SK-N-SH (cell line): ENCODE measurements around the gene C3. TPM values are rescaled to one million over a fixed set of nuclear protein-coding genes. Genes with fewer than 3 reads are reported as not detected.
A peak's percentile ranks its signal among the peaks of the same experiment; 100 is the strongest.

Experiments
- CTCF ChIA-PET: fragments of 300-600, 350-600 bp; formaldehyde crosslinking; extraction: SDS; loops from one replicate; lab custom pipeline; 2021; lab: Yijun Ruan, JAX
- POLR2A ChIA-PET: fragments of 350-600 bp; sonication (Branson Sonifier 250); formaldehyde crosslinking; extraction: SDS; loops from one replicate; lab custom pipeline; 2020; ENCODE audit warnings: antibody characterized with exemption, inconsistent platforms; lab: Yijun Ruan, JAX
- DNase-seq: peaks from one replicate; pipeline ENCODE4 v3.0.0; 2012
- H2AFZ ChIP-seq: fragments of 200-600 bp; sonication (generic); 2 replicates; pipeline ENCODE4 v1.8.1; 2016; ENCODE audit warnings: antibody characterized with exemption, mild to moderate bottlenecking, low read depth
- H3F3A ChIP-seq: fragments of 200-600 bp; sonication (generic); replicated peaks from 2 replicates; pipeline ENCODE3; 2016; ENCODE audit warnings: antibody characterized with exemption, mild to moderate bottlenecking; ENCODE audit not compliant: insufficient read depth
- H3K27ac ChIP-seq, 2 experiments: fragments of 200-500 bp in 1 of 2; fragments of 200-600 bp in 1 of 2; sonication (Bioruptor generic) in 1 of 2; sonication (generic), shearing (Covaris generic) in 1 of 2; 2 replicates each; pipeline versions ENCODE4 v1.5.1 to v1.6.1; 2014 to 2016; ENCODE audit warnings: low read depth in 2 of 2, inconsistent platforms in 1 of 2, low read length in 1 of 2, mild to moderate bottlenecking in 1 of 2, mixed read lengths in 1 of 2
- H3K27me3 ChIP-seq: fragments of 200-600 bp; sonication (generic), shearing (Covaris generic); 2 replicates; pipeline ENCODE4 v1.6.1; 2016; ENCODE audit warnings: mixed run types; ENCODE audit not compliant: insufficient read depth
- H3K36me3 ChIP-seq, 2 experiments: fragments of 200-500 bp in 1 of 2; fragments of 200-600 bp in 1 of 2; sonication (Bioruptor generic) in 1 of 2; sonication (generic) in 1 of 2; replicated peaks in 1 of 2; 2 replicates each; pipeline versions ENCODE3 to v1.5.1; 2014 to 2016; ENCODE audit warnings: low read length in 1 of 2, mild to moderate bottlenecking in 1 of 2; ENCODE audit not compliant: insufficient read depth in 2 of 2, control insufficient read depth in 1 of 2
- H3K4me1 ChIP-seq, 2 experiments: fragments of 200-500 bp in 1 of 2; fragments of 200-600 bp in 1 of 2; sonication (Bioruptor generic) in 1 of 2; sonication (generic), shearing (Covaris generic) in 1 of 2; 2 replicates each; pipeline versions ENCODE4 v1.5.1 to v1.6.1; 2014 to 2016; ENCODE audit warnings: low read depth in 1 of 2, low read length in 1 of 2, mixed run types in 1 of 2; ENCODE audit not compliant: insufficient read depth in 2 of 2, control insufficient read depth in 1 of 2
- H3K4me2 ChIP-seq: fragments of 200-600 bp; sonication (generic), shearing (Covaris generic); 2 replicates; pipeline ENCODE4 v1.6.1; 2017; ENCODE audit warnings: mixed run types
- H3K4me3 ChIP-seq, 2 experiments: fragments of 200-500 bp in 1 of 2; fragments of 200-600 bp in 1 of 2; sonication (Bioruptor generic) in 1 of 2; sonication (generic), shearing (Covaris generic) in 1 of 2; 2 replicates each; pipeline versions ENCODE4 v1.5.1 to v1.8.1; 2014 to 2016; ENCODE audit warnings: low read depth in 2 of 2, inconsistent platforms in 1 of 2, low read length in 1 of 2, mild to moderate bottlenecking in 1 of 2, mixed read lengths in 1 of 2, moderate library complexity in 1 of 2
- H3K79me2 ChIP-seq: fragments of 200-600 bp; sonication (generic); 2 replicates; pipeline ENCODE4 v1.8.1; 2017; ENCODE audit warnings: mild to moderate bottlenecking; ENCODE audit not compliant: insufficient read depth
- H3K9ac ChIP-seq: fragments of 200-600 bp; sonication (generic); 2 replicates; pipeline ENCODE4 v1.6.1; 2017; ENCODE audit warnings: mixed run types
- H3K9me2 ChIP-seq: fragments of 200-600 bp; sonication (generic); 2 replicates; pipeline ENCODE4 v1.6.1; 2017; ENCODE audit warnings: mixed run types
- H3K9me3 ChIP-seq: fragments of 200-600 bp; sonication (generic); 2 replicates; pipeline ENCODE4 v1.6.1; 2017; ENCODE audit warnings: mixed run types, mild to moderate bottlenecking, moderate library complexity
- H4K20me1 ChIP-seq: fragments of 200-600 bp; sonication (generic); 2 replicates; pipeline ENCODE4 v1.6.1; 2017; ENCODE audit warnings: mild to moderate bottlenecking, mixed run types; ENCODE audit not compliant: insufficient read depth
- ELF1 ChIP-seq: IDR thresholded peaks from 2 replicates; pipeline ENCODE4 v1.4.0; 2012
- EP300 ChIP-seq, 2 experiments: IDR thresholded peaks; 2 replicates each; pipeline versions ENCODE4 v1.4.0 to v1.6.1; 2012; ENCODE audit warnings: borderline replicate concordance in 1 of 2, low read depth in 1 of 2, low read length in 1 of 2
- EZH2phosphoT487 ChIP-seq: fragments of 200-600 bp; sonication (generic); IDR thresholded peaks from 2 replicates; pipeline ENCODE4 v1.6.1; 2017; ENCODE audit warnings: low read depth, mixed run types, mild to moderate bottlenecking, antibody characterized with exemption, moderate library complexity, borderline replicate concordance
- GATA2 ChIP-seq: sonication (generic); formaldehyde crosslinking; IDR thresholded peaks from 2 replicates; pipeline ENCODE4 v1.5.0; 2020; ENCODE audit warnings: mild to moderate bottlenecking, missing genetic modification reagents
- MEF2A ChIP-seq: IDR thresholded peaks from 2 replicates; pipeline ENCODE4 v1.4.0; 2012; ENCODE audit warnings: low read depth, borderline replicate concordance
- NRF1 ChIP-seq: IDR thresholded peaks from 2 replicates; pipeline ENCODE4 v1.6.1; 2012; ENCODE audit warnings: low read depth, mild to moderate bottlenecking, low read length
- POLR2AphosphoS5 ChIP-seq: IDR thresholded peaks from 2 replicates; pipeline ENCODE4 v1.6.1; 2012; ENCODE audit warnings: low read depth, low read length
- RAD21 ChIP-seq: IDR thresholded peaks from 2 replicates; pipeline ENCODE4 v1.6.1; 2012; ENCODE audit warnings: mild to moderate bottlenecking, low read length
- RCOR1 ChIP-seq: fragments of 150-350 bp; IDR thresholded peaks from 2 replicates; pipeline ENCODE4 v1.6.1; 2017; ENCODE audit warnings: antibody characterized with exemption, low read length
- RFX5 ChIP-seq: IDR thresholded peaks from 2 replicates; pipeline ENCODE4 v1.6.1; 2012; ENCODE audit warnings: mild to moderate bottlenecking, improper control_type of control experiment, low read length
- SIN3A ChIP-seq: IDR thresholded peaks from 2 replicates; pipeline ENCODE4 v1.6.1; 2012; ENCODE audit warnings: low read depth, mild to moderate bottlenecking, low read length, moderate library complexity, borderline replicate concordance
- TAF1 ChIP-seq: IDR thresholded peaks from 2 replicates; pipeline ENCODE4 v1.6.1; 2012; ENCODE audit warnings: low read depth, mild to moderate bottlenecking, low read length, moderate library complexity, borderline replicate concordance
- YY1 ChIP-seq: IDR thresholded peaks from 2 replicates; pipeline ENCODE4 v1.4.0; 2012; ENCODE audit warnings: low read depth, mild to moderate bottlenecking
- WGBS: methylation state at CpG from one replicate; pipeline ENCODE4 v1.1.6; 2017; ENCODE audit warnings: low lambda C conversion rate; 5-methylcytosine and 5-hydroxymethylcytosine counted together
- polyA plus RNA-seq, 3 experiments: library from polyadenylated mRNA; depleted of rRNA; stranded (reverse); fragments of >200 nt; gene quantifications; 2 replicates each; pipeline ENCODE4 v1.2.3, GENCODE V29; 2012
- TF ChIP-seq, protein P1 (sequence below): fragments of 200-600 bp; sonication (generic); IDR thresholded peaks from 2 replicates; pipeline ENCODE4 v1.6.1; 2017; ENCODE audit warnings: antibody characterized with exemption, mild to moderate bottlenecking, moderate library complexity
- TF ChIP-seq, protein P2 (sequence below): fragments of 150-350 bp; IDR thresholded peaks from 2 replicates; pipeline ENCODE4 v1.6.1; 2017; ENCODE audit warnings: antibody characterized with exemption, low read length, low read depth, borderline replicate concordance
- TF ChIP-seq, protein P3 (sequence below): IDR thresholded peaks from 2 replicates; pipeline ENCODE4; 2012
- TF ChIP-seq, protein P4 (sequence below): IDR thresholded peaks from 2 replicates; pipeline ENCODE4 v1.4.0; 2012; ENCODE audit warnings: low read depth, borderline replicate concordance
- TF ChIP-seq, protein P5 (sequence below): IDR thresholded peaks from 2 replicates; pipeline ENCODE4 v1.4.0; 2012; ENCODE audit warnings: low read depth
- TF ChIP-seq, protein P6 (sequence below): fragments of 150-350 bp; IDR thresholded peaks from 2 replicates; pipeline ENCODE4 v1.6.1; 2016; ENCODE audit warnings: mild to moderate bottlenecking, low read depth, low read length

Gene C3
- polyA plus RNA-seq, 1 of the 3 experiments (the other 2 are of a cell fraction) = 0.67 TPM

DNA sequence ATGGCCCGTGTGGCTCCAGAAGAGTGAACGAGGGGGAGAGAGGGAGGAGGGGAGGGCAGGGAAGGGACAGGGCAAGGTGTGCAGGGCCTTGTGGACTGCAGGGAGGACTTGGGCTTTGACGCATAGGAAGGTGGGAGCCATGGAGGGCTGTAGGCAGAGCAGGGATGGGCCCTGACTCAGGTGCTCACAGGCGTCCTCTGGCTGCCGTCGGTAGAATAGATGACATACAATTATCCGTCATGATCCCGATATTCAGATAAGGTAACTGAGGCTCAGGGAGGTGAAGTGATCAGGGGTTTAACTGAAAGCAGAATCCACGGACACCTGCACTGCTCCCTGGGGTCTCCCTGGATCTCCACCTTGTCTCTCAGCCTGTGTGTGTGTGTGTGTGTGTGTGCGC lies 3.4 kb downstream of the C3 start:
- Histone ChIP-seq H3F3A (peaks cover 6% of the 10 kb centered on the region), H3K4me3 (no peak overlapping the region), H3K9me2 (no peaks in the 10 kb centered on the region), H2AFZ (no peak overlapping the region), H3K79me2 (no peaks in the 10 kb centered on the region), H3K36me3 (no peaks in the 10 kb centered on the region), H3K27me3 (peaks cover 20% of the 10 kb centered on the region), H3K4me1 (no peaks in the 10 kb centered on the region), H4K20me1 (no peaks in the 10 kb centered on the region), H3K4me2 (no peak overlapping the region), H3K9ac (no peak overlapping the region), H3K9me3 (no peaks in the 10 kb centered on the region), H3K27ac (no peak overlapping the region)
- ChIA-PET CTCF (no interaction called here), POLR2A (no interaction called here)
- no peak for DNase-seq
- TF ChIP-seq TAF1 (no peak), EP300 (IDR thresholded peaks at IDR 0.05; ENCODE audit: borderline replicate concordance in 1 of 2, low read depth in 1 of 2, low read length in 1 of 2) (no peak), RFX5 (no peak), RAD21 (no peak), ELF1 (no peak)
- TF ChIP-seq, protein P1, sequence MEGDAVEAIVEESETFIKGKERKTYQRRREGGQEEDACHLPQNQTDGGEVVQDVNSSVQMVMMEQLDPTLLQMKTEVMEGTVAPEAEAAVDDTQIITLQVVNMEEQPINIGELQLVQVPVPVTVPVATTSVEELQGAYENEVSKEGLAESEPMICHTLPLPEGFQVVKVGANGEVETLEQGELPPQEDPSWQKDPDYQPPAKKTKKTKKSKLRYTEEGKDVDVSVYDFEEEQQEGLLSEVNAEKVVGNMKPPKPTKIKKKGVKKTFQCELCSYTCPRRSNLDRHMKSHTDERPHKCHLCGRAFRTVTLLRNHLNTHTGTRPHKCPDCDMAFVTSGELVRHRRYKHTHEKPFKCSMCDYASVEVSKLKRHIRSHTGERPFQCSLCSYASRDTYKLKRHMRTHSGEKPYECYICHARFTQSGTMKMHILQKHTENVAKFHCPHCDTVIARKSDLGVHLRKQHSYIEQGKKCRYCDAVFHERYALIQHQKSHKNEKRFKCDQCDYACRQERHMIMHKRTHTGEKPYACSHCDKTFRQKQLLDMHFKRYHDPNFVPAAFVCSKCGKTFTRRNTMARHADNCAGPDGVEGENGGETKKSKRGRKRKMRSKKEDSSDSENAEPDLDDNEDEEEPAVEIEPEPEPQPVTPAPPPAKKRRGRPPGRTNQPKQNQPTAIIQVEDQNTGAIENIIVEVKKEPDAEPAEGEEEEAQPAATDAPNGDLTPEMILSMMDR = peak; percentile 26
- WGBS = 32% methylated on average over 10 of the region's 10 CpGs

DNA sequence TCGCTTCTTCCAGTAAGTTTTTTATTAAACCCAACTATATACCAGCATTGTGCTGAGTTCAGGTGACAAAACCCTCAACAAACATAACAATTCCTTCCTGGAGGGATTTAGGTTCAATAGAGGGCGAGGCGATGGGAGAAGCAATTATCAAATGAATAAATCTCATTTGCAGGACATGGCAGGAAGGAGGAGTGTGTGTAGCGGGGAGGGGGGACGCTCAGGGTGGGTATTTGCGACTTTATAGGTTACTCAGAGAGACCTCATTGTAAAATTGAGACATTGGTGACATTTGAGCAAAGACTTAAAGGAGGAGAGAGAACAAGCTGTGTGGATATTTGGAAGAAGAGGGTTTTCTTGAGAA lies 3.9 kb downstream of the C3 start:
- H3F3A ChIP-seq = peaks cover 6% of the 10 kb centered on the region
- H3K27ac ChIP-seq = no peak overlapping the region
- no peak overlapping the region for H2AFZ ChIP-seq
- no peaks in the 10 kb centered on the region for H3K79me2 ChIP-seq
- WGBS = 51% methylated on average over 6 of the region's 6 CpGs
- H3K9me2 ChIP-seq = no peaks in the 10 kb centered on the region
- H4K20me1 ChIP-seq = no peaks in the 10 kb centered on the region
- H3K27me3 ChIP-seq = peaks cover 20% of the 10 kb centered on the region
- ChIA-PET CTCF (no interaction called here), POLR2A (no interaction called here)
- H3K9ac ChIP-seq = no peak overlapping the region
- TF ChIP-seq EZH2phosphoT487 (no peak), RCOR1 (no peak), NRF1 (no peak), YY1 (no peak), SIN3A (no peak), POLR2AphosphoS5 (no peak), ELF1 (no peak), RAD21 (no peak), GATA2 (CRISPR knock-in tag) (no peak), MEF2A (no peak)
- TF ChIP-seq, protein P2, sequence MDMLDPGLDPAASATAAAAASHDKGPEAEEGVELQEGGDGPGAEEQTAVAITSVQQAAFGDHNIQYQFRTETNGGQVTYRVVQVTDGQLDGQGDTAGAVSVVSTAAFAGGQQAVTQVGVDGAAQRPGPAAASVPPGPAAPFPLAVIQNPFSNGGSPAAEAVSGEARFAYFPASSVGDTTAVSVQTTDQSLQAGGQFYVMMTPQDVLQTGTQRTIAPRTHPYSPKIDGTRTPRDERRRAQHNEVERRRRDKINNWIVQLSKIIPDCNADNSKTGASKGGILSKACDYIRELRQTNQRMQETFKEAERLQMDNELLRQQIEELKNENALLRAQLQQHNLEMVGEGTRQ = no peak
- TF ChIP-seq, protein P3, sequence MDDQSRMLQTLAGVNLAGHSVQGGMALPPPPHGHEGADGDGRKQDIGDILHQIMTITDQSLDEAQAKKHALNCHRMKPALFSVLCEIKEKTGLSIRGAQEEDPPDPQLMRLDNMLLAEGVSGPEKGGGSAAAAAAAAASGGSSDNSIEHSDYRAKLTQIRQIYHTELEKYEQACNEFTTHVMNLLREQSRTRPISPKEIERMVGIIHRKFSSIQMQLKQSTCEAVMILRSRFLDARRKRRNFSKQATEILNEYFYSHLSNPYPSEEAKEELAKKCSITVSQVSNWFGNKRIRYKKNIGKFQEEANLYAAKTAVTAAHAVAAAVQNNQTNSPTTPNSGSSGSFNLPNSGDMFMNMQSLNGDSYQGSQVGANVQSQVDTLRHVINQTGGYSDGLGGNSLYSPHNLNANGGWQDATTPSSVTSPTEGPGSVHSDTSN = no peak
- TF ChIP-seq, protein P4, sequence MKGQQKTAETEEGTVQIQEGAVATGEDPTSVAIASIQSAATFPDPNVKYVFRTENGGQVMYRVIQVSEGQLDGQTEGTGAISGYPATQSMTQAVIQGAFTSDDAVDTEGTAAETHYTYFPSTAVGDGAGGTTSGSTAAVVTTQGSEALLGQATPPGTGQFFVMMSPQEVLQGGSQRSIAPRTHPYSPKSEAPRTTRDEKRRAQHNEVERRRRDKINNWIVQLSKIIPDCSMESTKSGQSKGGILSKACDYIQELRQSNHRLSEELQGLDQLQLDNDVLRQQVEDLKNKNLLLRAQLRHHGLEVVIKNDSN = no peak
- TF ChIP-seq, protein P5, sequence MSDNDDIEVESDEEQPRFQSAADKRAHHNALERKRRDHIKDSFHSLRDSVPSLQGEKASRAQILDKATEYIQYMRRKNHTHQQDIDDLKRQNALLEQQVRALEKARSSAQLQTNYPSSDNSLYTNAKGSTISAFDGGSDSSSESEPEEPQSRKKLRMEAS = no peak
- TF ChIP-seq, protein P6, sequence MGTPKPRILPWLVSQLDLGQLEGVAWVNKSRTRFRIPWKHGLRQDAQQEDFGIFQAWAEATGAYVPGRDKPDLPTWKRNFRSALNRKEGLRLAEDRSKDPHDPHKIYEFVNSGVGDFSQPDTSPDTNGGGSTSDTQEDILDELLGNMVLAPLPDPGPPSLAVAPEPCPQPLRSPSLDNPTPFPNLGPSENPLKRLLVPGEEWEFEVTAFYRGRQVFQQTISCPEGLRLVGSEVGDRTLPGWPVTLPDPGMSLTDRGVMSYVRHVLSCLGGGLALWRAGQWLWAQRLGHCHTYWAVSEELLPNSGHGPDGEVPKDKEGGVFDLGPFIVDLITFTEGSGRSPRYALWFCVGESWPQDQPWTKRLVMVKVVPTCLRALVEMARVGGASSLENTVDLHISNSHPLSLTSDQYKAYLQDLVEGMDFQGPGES = no peak
- H3K4me3 ChIP-seq = no peak overlapping the region
- no peak for DNase-seq
- no peaks in the 10 kb centered on the region for H3K9me3 ChIP-seq
- no peaks in the 10 kb centered on the region for H3K4me1 ChIP-seq
- H3K36me3 ChIP-seq = no peaks in the 10 kb centered on the region
- H3K4me2 ChIP-seq = no peak overlapping the region
